Femur (tissue), 1 donor: Measurements from ENCODE around the gene WDPCP.
"Not testable (repeated sequence)": the region's sequence is repeated elsewhere in the genome, so short reads cannot be mapped to it uniquely, and the experiment has no call there.

Experiments
- DNase-seq: peaks from one replicate; pipeline ENCODE4 v3.0.0-alpha.2; 2017

The WDPCP gene

GRCh38 chr2:63539416-63540162 is 48.7 kb downstream of the WDPCP start:
- no peak for DNase-seq

- no peak for DNase-seq
Measured at GRCh38 chr2:63538390-63538789, 49.9 kb downstream of the WDPCP start.

- no peak for DNase-seq
Measured at GRCh38 chr2:63537306-63537705, 51.0 kb downstream of the WDPCP start.

GRCh38 chr2:63530704-63531279 is 57.5 kb downstream of the WDPCP start:
- no peak for DNase-seq

- DNase-seq = no peak
Measured at GRCh38 chr2:63525905-63526304, 62.4 kb downstream of the WDPCP start.

GRCh38 chr2:63522950-63523349 is 65.3 kb downstream of the WDPCP start:
- no peak for DNase-seq

GRCh38 chr2:63520793-63521192 is 67.5 kb downstream of the WDPCP start:
- no peak for DNase-seq

GRCh38 chr2:63514781-63515180 is 73.5 kb downstream of the WDPCP start:
- no peak for DNase-seq

GRCh38 chr2:63514237-63514716 is 74.0 kb downstream of the WDPCP start:
- no peak for DNase-seq

GRCh38 chr2:63506320-63506719 is 82.0 kb downstream of the WDPCP start:
- no peak for DNase-seq

GRCh38 chr2:63503818-63504217 is 84.5 kb downstream of the WDPCP start:
- no peak for DNase-seq

GRCh38 chr2:63500398-63500797 is 87.9 kb downstream of the WDPCP start:
- no peak for DNase-seq

GRCh38 chr2:63497576-63497975 is 90.7 kb downstream of the WDPCP start:
- no peak for DNase-seq

- no peak for DNase-seq
Measured at GRCh38 chr2:63494968-63495367, 93.3 kb downstream of the WDPCP start.

- DNase-seq = no peak
Measured at GRCh38 chr2:63494100-63494499, 94.2 kb downstream of the WDPCP start.

- no peak for DNase-seq
Measured at GRCh38 chr2:63488118-63488713, 100.1 kb downstream of the WDPCP start.

- no peak for DNase-seq
Measured at GRCh38 chr2:63486861-63487290, 101.4 kb downstream of the WDPCP start.

- no peak for DNase-seq
Measured at GRCh38 chr2:63484901-63485300, 103.4 kb downstream of the WDPCP start.

GRCh38 chr2:63484481-63484880 is 103.8 kb downstream of the WDPCP start:
- DNase-seq = no peak

- no peak for DNase-seq
Measured at GRCh38 chr2:63477686-63478085, 110.6 kb downstream of the WDPCP start.

GRCh38 chr2:63469313-63469712 is 119.0 kb downstream of the WDPCP start:
- not testable (repeated sequence) for DNase-seq

GRCh38 chr2:63465633-63466032 is 122.6 kb downstream of the WDPCP start:
- no peak for DNase-seq

GRCh38 chr2:63463142-63463541 is 125.1 kb downstream of the WDPCP start:
- DNase-seq = no peak

GRCh38 chr2:63446658-63447057 is 141.6 kb downstream of the WDPCP start:
- no peak for DNase-seq
